HCT116 (cell line): ENCODE data around the gene COL4A1. TPM values are rescaled to one million over a fixed set of nuclear protein-coding genes. Genes with fewer than 3 reads are reported as not detected.

ENCODE experiments used
- ATAC-seq: fragments of 200-7000 bp; cut with Tn5 transposase; 2 replicates; pipeline ENCODE4 v1.9.1; 2020; ENCODE audit warnings: mild to moderate bottlenecking, moderate library complexity
- BruUV-seq: library from RNA; stranded (reverse); fragments of 400-500 nt; replicated peaks from 2 replicates; lab custom pipeline; 2021; lab: Mats Ljungman, UMichigan
- CTCF ChIA-PET: fragments of 300-600 bp; sonication (Branson Sonifier 250); formaldehyde crosslinking; loops from one replicate; lab custom pipeline; 2021; ENCODE audit warnings: antibody characterized with exemption; lab: Charles Lee
- POLR2A ChIA-PET: fragments of 300-600, 350-600 bp; sonication (Branson Sonifier 250); formaldehyde crosslinking; loops from one replicate; lab custom pipeline; 2021; ENCODE audit warnings: antibody characterized with exemption; lab: Charles Lee
- RAD21 ChIA-PET, 2 experiments: fragments of 300-600 bp; sonication (Branson Sonifier 250); formaldehyde crosslinking; loops; one replicate each; lab custom pipeline; 2023; ENCODE audit warnings: low total read pairs in 2 of 2; ENCODE audit not compliant: uncharacterized antibody in 2 of 2, unreplicated experiment in 2 of 2, low non-redundant PET in 1 of 2; lab: Charles Lee
- DNase-seq: peaks from one replicate; pipeline ENCODE4 v3.0.0-alpha.2; 2010; ENCODE audit warnings: low read depth, low spot score
- H2AFZ ChIP-seq: fragments of 200-600 bp; shearing (Covaris generic), sonication (generic); 2 replicates; pipeline ENCODE4 v1.6.1; 2017; ENCODE audit warnings: low read depth, mixed run types, mixed read lengths, antibody characterized with exemption, low read length; ENCODE audit not compliant: poor library complexity, severe bottlenecking
- H3K27ac ChIP-seq: 2 replicates; pipeline ENCODE4 v1.5.1; 2012; ENCODE audit warnings: low read depth, low read length
- H3K27me3 ChIP-seq: fragments of 200-600 bp; sonication (generic); 2 replicates; pipeline ENCODE4 v1.6.1; 2016; ENCODE audit warnings: mixed run types, low read length, mixed read lengths; ENCODE audit not compliant: insufficient read depth
- H3K36me3 ChIP-seq, 2 experiments: fragments of 200-500 bp in 1 of 2; fragments of 200-600 bp in 1 of 2; sonication (Bioruptor generic) in 1 of 2; sonication (generic) in 1 of 2; 2 replicates each; pipeline versions ENCODE4 v1.5.1 to v1.6.1; 2014 to 2016; ENCODE audit warnings: low read length in 2 of 2, inconsistent platforms in 1 of 2, mixed read lengths in 1 of 2, mixed run types in 1 of 2; ENCODE audit not compliant: insufficient read depth in 2 of 2, control insufficient read depth in 1 of 2
- H3K4me1 ChIP-seq, 2 experiments: fragments of 200-600 bp in 1 of 2; sonication (generic) in 1 of 2; 2 replicates each; pipeline versions ENCODE4 v1.5.1 to v1.6.1; 2012 to 2017; ENCODE audit warnings: low read length in 2 of 2, inconsistent platforms in 1 of 2, mild to moderate bottlenecking in 1 of 2, mixed read lengths in 1 of 2, mixed run types in 1 of 2, moderate library complexity in 1 of 2; ENCODE audit not compliant: insufficient read depth in 2 of 2, control insufficient read depth in 1 of 2
- H3K4me2 ChIP-seq: fragments of 200-600 bp; sonication (generic); 2 replicates; pipeline ENCODE4 v1.6.1; 2017; ENCODE audit warnings: mixed run types, low read length, mixed read lengths
- H3K4me3 ChIP-seq, 2 experiments: fragments of 200-600 bp in 1 of 2; sonication (generic) in 1 of 2; replicated peaks in 1 of 2; 2 replicates each; pipeline ENCODE4 v1.5.1; 2011 to 2016; ENCODE audit warnings: low read length in 2 of 2, control low read depth in 1 of 2, low read depth in 1 of 2, mild to moderate bottlenecking in 1 of 2, mixed read lengths in 1 of 2, mixed run types in 1 of 2
- H3K79me2 ChIP-seq: fragments of 200-600 bp; sonication (generic); 2 replicates; pipeline ENCODE4 v1.6.1; 2017; ENCODE audit warnings: mild to moderate bottlenecking, mixed run types, low read length, moderate library complexity, mixed read lengths; ENCODE audit not compliant: insufficient read depth
- H3K9ac ChIP-seq: fragments of 200-600 bp; sonication (generic); 2 replicates; pipeline ENCODE4 v1.6.1; 2016; ENCODE audit warnings: low read length, mixed read lengths
- H3K9me2 ChIP-seq: fragments of 200-600 bp; sonication (generic), shearing (Covaris generic); 2 replicates; pipeline ENCODE4 v1.6.1; 2017; ENCODE audit warnings: mixed run types, mild to moderate bottlenecking, moderate library complexity; ENCODE audit not compliant: insufficient read depth
- H3K9me3 ChIP-seq, 2 experiments: fragments of 200-500 bp in 1 of 2; fragments of 200-600 bp in 1 of 2; sonication (Bioruptor generic) in 1 of 2; sonication (generic) in 1 of 2; 2 replicates each; pipeline ENCODE4 v1.6.1; 2014 to 2017; ENCODE audit warnings: low read length in 2 of 2, mixed read lengths in 2 of 2, inconsistent platforms in 1 of 2, low read depth in 1 of 2, mild to moderate bottlenecking in 1 of 2, mixed run types in 1 of 2, moderate library complexity in 1 of 2; ENCODE audit not compliant: control insufficient read depth in 1 of 2, insufficient read depth in 1 of 2
- H4K20me1 ChIP-seq: fragments of 200-600 bp; sonication (generic), shearing (Covaris generic); 2 replicates; pipeline ENCODE4 v1.6.1; 2017; ENCODE audit warnings: mixed run types, mild to moderate bottlenecking, moderate library complexity; ENCODE audit not compliant: insufficient read depth
- CBX3 ChIP-seq: IDR thresholded peaks from 2 replicates; pipeline ENCODE4 v1.6.1; 2012; ENCODE audit warnings: low read depth
- CEBPB ChIP-seq: IDR thresholded peaks from 2 replicates; pipeline ENCODE4 v1.6.1; 2012; ENCODE audit warnings: low read depth
- ELF1 ChIP-seq: IDR thresholded peaks from 2 replicates; pipeline ENCODE4 v1.6.1; 2012; ENCODE audit warnings: low read depth, borderline replicate concordance
- EZH2phosphoT487 ChIP-seq: fragments of 200-600 bp; IDR thresholded peaks from 2 replicates; pipeline ENCODE4 v1.6.1; 2018; ENCODE audit warnings: antibody characterized with exemption, borderline replicate concordance
- FOSL1 ChIP-seq: IDR thresholded peaks from 2 replicates; pipeline ENCODE4 v1.6.1; 2012; ENCODE audit warnings: low read depth
- POLR2A ChIP-seq: IDR thresholded peaks from 2 replicates; pipeline ENCODE4 v1.7.0; 2011; ENCODE audit warnings: borderline replicate concordance; ENCODE audit not compliant: insufficient read depth, insufficient read length; ENCODE audit errors: extremely low read depth
- POLR2AphosphoS5 ChIP-seq: IDR thresholded peaks from 2 replicates; pipeline ENCODE4 v1.6.1; 2011; ENCODE audit warnings: mild to moderate bottlenecking, low read depth, low read length, moderate library complexity
- RAD21 ChIP-seq: IDR thresholded peaks from 2 replicates; pipeline ENCODE4 v1.6.1; 2012; ENCODE audit warnings: low read depth, mild to moderate bottlenecking
- SP1 ChIP-seq: IDR thresholded peaks from 2 replicates; pipeline ENCODE4 v1.6.1; 2012; ENCODE audit warnings: low read depth
- ZFX ChIP-seq: fragments of 450-650 bp; IDR thresholded peaks from 2 replicates; pipeline ENCODE4 v1.6.1; 2017
- ZNF274 ChIP-seq: fragments of 200-500 bp; sonication (Bioruptor generic); IDR thresholded peaks from 2 replicates; pipeline ENCODE4 v1.6.1; 2014; ENCODE audit warnings: mild to moderate bottlenecking, low read depth, low read length, inconsistent platforms
- intact Hi-C: fragments of 100-400 bp; cut with micrococcal nuclease; formaldehyde crosslinking; loops from 2 replicates; pipeline ENCODE4 v1.10.0; 2022
- total RNA-seq: library from RNA; stranded (reverse); gene quantifications from one replicate; pipeline ENCODE4 v1.2.1, GENCODE V29; 2021; ENCODE audit not compliant: unreplicated experiment
- TF ChIP-seq, protein P1 (sequence below): IDR thresholded peaks from 2 replicates; pipeline ENCODE4 v1.6.1; 2012; ENCODE audit warnings: low read depth

The COL4A1 gene
- total RNA-seq, 1 experiment from 2014 or later, result 0.57 TPM

DNA sequence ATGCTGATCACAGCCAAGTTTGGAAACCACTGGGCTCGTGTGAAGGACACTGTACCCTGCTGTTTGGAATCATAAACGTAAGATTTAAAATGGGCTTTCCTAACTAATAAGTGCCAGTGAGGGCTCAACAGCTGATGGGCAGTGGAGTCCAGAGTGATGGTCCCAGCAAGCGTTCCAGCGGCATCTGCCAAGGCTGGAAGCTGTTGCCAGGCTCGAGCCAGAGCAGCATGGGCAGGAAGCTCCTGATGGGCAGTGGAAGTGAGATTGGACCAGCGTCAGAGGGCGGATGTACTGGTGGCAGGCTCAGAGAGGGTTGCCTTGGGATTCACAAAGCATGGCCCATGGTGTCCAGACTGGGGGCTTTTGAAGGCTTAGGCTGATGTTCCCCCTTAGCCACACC is 30.3 kb upstream of the COL4A1 start:
- intact Hi-C loops, result no loop called here
- no peaks in the 10 kb centered on the region for H3K79me2 ChIP-seq
- no peaks in the 10 kb centered on the region for H3K9me2 ChIP-seq
- H3K9me3 ChIP-seq, result no peaks in the 10 kb centered on the region
- ChIA-PET POLR2A (no interaction called here), CTCF (no interaction called here), RAD21 (no interaction called here)
- no peaks in the 10 kb centered on the region for H4K20me1 ChIP-seq
- TF ChIP-seq POLR2AphosphoS5 (no peak), CBX3 (no peak), ZNF274 (no peak), CEBPB (no peak), ELF1 (no peak)
- no peaks in the 10 kb centered on the region for H3K4me1 ChIP-seq
- no peaks in the 10 kb centered on the region for H3K36me3 ChIP-seq
- H2AFZ ChIP-seq, result no peak overlapping the region
- no TSS peak for BruUV-seq
- ATAC-seq (no peak), DNase-seq (no peak)
- no peak overlapping the region for H3K4me3 ChIP-seq
- H3K9ac ChIP-seq, result no peak overlapping the region
- H3K27me3 ChIP-seq, result peaks cover 6% of the 10 kb centered on the region; the same call in 1 of the 2 replicates
- H3K27ac ChIP-seq, result no peak overlapping the region
- H3K4me2 ChIP-seq, result no peak overlapping the region

DNA sequence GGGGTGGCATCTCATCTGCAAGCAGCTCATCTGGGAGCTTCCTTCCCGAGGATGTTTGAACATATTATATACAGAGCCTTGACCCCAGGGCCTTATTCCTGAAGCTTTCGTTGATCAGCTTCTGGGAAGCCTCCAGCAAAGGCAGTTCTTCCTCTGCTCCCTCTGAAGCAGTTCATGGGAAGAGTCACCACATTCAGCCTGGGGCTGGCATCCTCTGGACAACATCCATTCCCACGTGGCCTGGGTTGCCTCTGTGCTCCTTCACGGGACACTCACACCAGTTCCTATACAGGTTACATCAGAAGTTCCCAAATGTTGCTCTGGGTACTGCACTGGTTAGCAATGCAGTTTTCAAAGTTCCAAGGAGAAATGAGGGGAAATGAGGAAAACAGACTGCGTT is 29.7 kb upstream of the COL4A1 start:
- H3K4me1 ChIP-seq, result no peaks in the 10 kb centered on the region
- DNase-seq, result no peak
- TF ChIP-seq EZH2phosphoT487 (no peak), ELF1 (no peak), SP1 (no peak), POLR2A (no peak), FOSL1 (no peak), RAD21 (no peak), CEBPB (no peak), ZFX (no peak)
- TF ChIP-seq, protein P1, sequence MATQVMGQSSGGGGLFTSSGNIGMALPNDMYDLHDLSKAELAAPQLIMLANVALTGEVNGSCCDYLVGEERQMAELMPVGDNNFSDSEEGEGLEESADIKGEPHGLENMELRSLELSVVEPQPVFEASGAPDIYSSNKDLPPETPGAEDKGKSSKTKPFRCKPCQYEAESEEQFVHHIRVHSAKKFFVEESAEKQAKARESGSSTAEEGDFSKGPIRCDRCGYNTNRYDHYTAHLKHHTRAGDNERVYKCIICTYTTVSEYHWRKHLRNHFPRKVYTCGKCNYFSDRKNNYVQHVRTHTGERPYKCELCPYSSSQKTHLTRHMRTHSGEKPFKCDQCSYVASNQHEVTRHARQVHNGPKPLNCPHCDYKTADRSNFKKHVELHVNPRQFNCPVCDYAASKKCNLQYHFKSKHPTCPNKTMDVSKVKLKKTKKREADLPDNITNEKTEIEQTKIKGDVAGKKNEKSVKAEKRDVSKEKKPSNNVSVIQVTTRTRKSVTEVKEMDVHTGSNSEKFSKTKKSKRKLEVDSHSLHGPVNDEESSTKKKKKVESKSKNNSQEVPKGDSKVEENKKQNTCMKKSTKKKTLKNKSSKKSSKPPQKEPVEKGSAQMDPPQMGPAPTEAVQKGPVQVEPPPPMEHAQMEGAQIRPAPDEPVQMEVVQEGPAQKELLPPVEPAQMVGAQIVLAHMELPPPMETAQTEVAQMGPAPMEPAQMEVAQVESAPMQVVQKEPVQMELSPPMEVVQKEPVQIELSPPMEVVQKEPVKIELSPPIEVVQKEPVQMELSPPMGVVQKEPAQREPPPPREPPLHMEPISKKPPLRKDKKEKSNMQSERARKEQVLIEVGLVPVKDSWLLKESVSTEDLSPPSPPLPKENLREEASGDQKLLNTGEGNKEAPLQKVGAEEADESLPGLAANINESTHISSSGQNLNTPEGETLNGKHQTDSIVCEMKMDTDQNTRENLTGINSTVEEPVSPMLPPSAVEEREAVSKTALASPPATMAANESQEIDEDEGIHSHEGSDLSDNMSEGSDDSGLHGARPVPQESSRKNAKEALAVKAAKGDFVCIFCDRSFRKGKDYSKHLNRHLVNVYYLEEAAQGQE, result no peak
- no peak for ATAC-seq
- BruUV-seq, result no TSS peak
- RAD21 ChIA-PET, result no interaction called here
- no peak overlapping the region for H3K9ac ChIP-seq
- no peaks in the 10 kb centered on the region for H3K79me2 ChIP-seq
- intact Hi-C loops, result no loop called here
- CTCF ChIA-PET, result no interaction called here
- no peak overlapping the region for H3K4me2 ChIP-seq
- H3K4me3 ChIP-seq, result no peak overlapping the region
- H4K20me1 ChIP-seq, result no peaks in the 10 kb centered on the region
- H3K9me3 ChIP-seq, result no peaks in the 10 kb centered on the region
- no peaks in the 10 kb centered on the region for H3K9me2 ChIP-seq
- H3K27me3 ChIP-seq, result peaks cover 6% of the 10 kb centered on the region; the same call in 1 of the 2 replicates
- H3K36me3 ChIP-seq, result no peaks in the 10 kb centered on the region
- H2AFZ ChIP-seq, result no peak overlapping the region
- H3K27ac ChIP-seq, result no peak overlapping the region
- POLR2A ChIA-PET, result no interaction called here
